Esophagus squamous epithelium (tissue), 4 donors: ENCODE data around the gene TBL1X.

ENCODE experiments used
- POLR2A ChIP-seq, 4 donors: fragments of 450-650 bp; IDR thresholded peaks; one replicate each; pipeline ENCODE4 v1.6.1; 2017; ENCODE audit warnings: antibody characterized with exemption in 4 of 4, mild to moderate bottlenecking in 4 of 4, moderate library complexity in 3 of 4
- TF ChIP-seq, protein P1 (sequence below), 6 experiments: fragments of 450-650 bp in 4 of 6; fragments of 200-600 bp in 2 of 6; sonication (generic) in 2 of 6; IDR thresholded peaks; one replicate each; pipeline ENCODE4 v1.5.1; 2016 to 2019; ENCODE audit warnings: antibody characterized with exemption in 6 of 6, mild to moderate bottlenecking in 4 of 6, moderate library complexity in 4 of 6

DNA sequence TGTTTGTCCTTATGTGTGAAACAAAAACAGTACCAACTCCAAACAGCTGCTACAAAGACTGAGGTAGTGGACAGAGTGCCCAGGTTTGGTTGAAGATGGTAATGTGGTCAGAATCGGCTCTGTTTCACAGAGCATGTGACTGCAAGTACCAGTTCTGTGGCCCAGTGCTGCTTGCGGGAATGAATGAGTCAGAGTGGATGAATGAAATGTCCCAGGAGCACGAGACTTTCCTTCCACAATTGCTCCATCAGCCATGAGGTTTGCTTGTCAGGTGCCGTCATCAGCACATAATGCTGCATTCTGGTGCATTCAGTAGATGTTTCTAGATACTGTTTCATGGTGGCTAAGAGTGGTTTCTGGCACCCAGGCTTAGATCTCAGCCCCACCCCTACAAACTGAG is 216.6 kb downstream of the TBL1X start:
- TF ChIP-seq, protein P1, sequence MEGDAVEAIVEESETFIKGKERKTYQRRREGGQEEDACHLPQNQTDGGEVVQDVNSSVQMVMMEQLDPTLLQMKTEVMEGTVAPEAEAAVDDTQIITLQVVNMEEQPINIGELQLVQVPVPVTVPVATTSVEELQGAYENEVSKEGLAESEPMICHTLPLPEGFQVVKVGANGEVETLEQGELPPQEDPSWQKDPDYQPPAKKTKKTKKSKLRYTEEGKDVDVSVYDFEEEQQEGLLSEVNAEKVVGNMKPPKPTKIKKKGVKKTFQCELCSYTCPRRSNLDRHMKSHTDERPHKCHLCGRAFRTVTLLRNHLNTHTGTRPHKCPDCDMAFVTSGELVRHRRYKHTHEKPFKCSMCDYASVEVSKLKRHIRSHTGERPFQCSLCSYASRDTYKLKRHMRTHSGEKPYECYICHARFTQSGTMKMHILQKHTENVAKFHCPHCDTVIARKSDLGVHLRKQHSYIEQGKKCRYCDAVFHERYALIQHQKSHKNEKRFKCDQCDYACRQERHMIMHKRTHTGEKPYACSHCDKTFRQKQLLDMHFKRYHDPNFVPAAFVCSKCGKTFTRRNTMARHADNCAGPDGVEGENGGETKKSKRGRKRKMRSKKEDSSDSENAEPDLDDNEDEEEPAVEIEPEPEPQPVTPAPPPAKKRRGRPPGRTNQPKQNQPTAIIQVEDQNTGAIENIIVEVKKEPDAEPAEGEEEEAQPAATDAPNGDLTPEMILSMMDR (IDR thresholded peaks at IDR 0.05): no peak
- TF ChIP-seq POLR2A (IDR thresholded peaks at IDR 0.05): no peak
